Thymus (tissue), 11 donors: ENCODE data around the gene TLE3. TPM values are rescaled to one million over a fixed set of nuclear protein-coding genes. Genes with fewer than 3 reads are reported as not detected.
"Not testable (repeated sequence)": the region's sequence is repeated elsewhere in the genome, so short reads cannot be mapped to it uniquely, and the experiment has no call there.

ENCODE experiments used
- DNase-seq, 9 donors: peaks; one replicate each; pipeline ENCODE4 v3.0.0-alpha.2; 2013; ENCODE audit warnings: low spot score in 9 of 9, low read depth in 6 of 9, missing footprints in 1 of 9
- H3K27ac ChIP-seq, 2 donors: one replicate each; pipeline ENCODE4 v1.5.1; 2013; ENCODE audit warnings: control low read depth in 1 of 2, low read depth in 1 of 2, low read length in 1 of 2, mild to moderate bottlenecking in 1 of 2, moderate library complexity in 1 of 2
- H3K27me3 ChIP-seq, 2 donors: one replicate each; pipeline ENCODE4 v1.5.1; 2013; ENCODE audit warnings: low read length in 1 of 2; ENCODE audit not compliant: control insufficient read depth in 2 of 2, insufficient read depth in 1 of 2
- H3K36me3 ChIP-seq, 2 donors: one replicate each; pipeline ENCODE4 v1.5.1; 2013; ENCODE audit warnings: low read length in 1 of 2, mild to moderate bottlenecking in 1 of 2, moderate library complexity in 1 of 2; ENCODE audit not compliant: control insufficient read depth in 2 of 2, insufficient read depth in 2 of 2
- H3K4me1 ChIP-seq, 2 donors: one replicate each; pipeline ENCODE4 v1.5.1; 2013; ENCODE audit warnings: low read length in 2 of 2; ENCODE audit not compliant: control insufficient read depth in 2 of 2, insufficient read depth in 2 of 2
- H3K4me3 ChIP-seq, 2 donors: one replicate each; pipeline ENCODE4 v1.5.1; 2013; ENCODE audit warnings: low read length in 2 of 2, control low read depth in 1 of 2, mild to moderate bottlenecking in 1 of 2
- H3K9me3 ChIP-seq, 2 donors: one replicate each; pipeline ENCODE4 v1.5.1; 2013; ENCODE audit warnings: low read length in 1 of 2, mild to moderate bottlenecking in 1 of 2; ENCODE audit not compliant: control insufficient read depth in 2 of 2, insufficient read depth in 1 of 2
- WGBS: extraction: QIAGEN DNeasy Blood & Tissue Kit; methylation state at CpG from one replicate; pipeline ENCODE4 v1.1.7; 2013; 5-methylcytosine and 5-hydroxymethylcytosine counted together
- polyA plus RNA-seq: library from polyadenylated mRNA; stranded (reverse); fragments of 200-250 nt; gene quantifications from one replicate; pipeline ENCODE4 v1.2.3, GENCODE V29; 2013
- total RNA-seq: library from RNA; stranded (reverse); fragments of 120-200 nt; gene quantifications from one replicate; pipeline ENCODE4 v1.2.4, GENCODE V29; 2013
- donor health status: healthy.

TLE3 gene
- total and polyA plus RNA-seq, 2 donors: 23.4 to 32.7 TPM

GRCh38 chr15:70140543-70141375 lies 43.0 kb upstream of the TLE3 start:
- peaks cover 0 to 2% of the 10 kb centered on the region in 2 donors for H3K27me3 ChIP-seq
- 66% methylated on average over 12 of the region's 12 CpGs for WGBS
- peak overlapping the region in 1 of 2 donors; percentile 74 for H3K27ac ChIP-seq
- no peaks in the 10 kb centered on the region for H3K36me3 ChIP-seq
- no peaks in the 10 kb centered on the region for H3K9me3 ChIP-seq
- peak in 5 of 9 donors; percentile 26 to 70 (median 38) for DNase-seq
- no peak overlapping the region for H3K4me3 ChIP-seq
- peaks cover 0 to 55% of the 10 kb centered on the region in 2 donors for H3K4me1 ChIP-seq

DNA sequence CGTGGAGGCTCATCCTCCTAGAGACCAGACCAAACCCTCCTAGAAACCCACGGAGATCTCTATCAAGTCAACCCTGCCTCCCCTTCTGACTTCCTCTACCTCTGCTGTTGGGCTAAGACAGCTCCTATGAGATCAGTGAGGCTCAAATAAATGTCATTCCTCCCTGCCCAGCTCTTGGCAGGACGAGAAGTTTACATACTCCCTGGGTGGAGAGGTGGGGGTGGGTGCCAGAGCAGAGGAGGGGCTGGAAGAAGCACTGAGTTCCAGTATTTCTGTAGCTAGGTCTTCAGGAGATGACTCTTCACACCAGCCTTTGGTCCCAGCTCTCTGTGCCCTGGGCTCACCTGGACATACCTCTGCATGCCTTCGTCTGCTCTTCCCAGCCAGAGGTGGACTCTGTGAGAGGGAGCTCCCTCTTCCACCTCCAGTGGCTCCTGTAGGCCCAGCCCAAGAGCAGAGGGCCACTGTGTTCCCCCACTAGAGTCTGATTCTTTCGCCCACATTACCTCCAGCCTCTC lies 42.4 kb upstream of the TLE3 start:
- Histone ChIP-seq H3K4me3 (no peak overlapping the region), H3K27ac (peak overlapping the region in 1 of 2 donors; percentile 74), H3K27me3 (peaks cover 0 to 2% of the 10 kb centered on the region in 2 donors), H3K9me3 (no peaks in the 10 kb centered on the region), H3K36me3 (no peaks in the 10 kb centered on the region), H3K4me1 (peaks cover 0 to 55% of the 10 kb centered on the region in 2 donors)
- peak in 1 of 9 donors; percentile 27 for DNase-seq
- WGBS: 66% methylated on average over 5 of the region's 5 CpGs

- Histone ChIP-seq H3K27ac (no peak overlapping the region), H3K36me3 (no peaks in the 10 kb centered on the region), H3K9me3 (no peaks in the 10 kb centered on the region), H3K4me3 (no peak overlapping the region), H3K4me1 (peaks cover 0 to 37% of the 10 kb centered on the region in 2 donors), H3K27me3 (peaks cover 0 to 2% of the 10 kb centered on the region in 2 donors)
- DNase-seq: no peak
- 95% methylated on average over 4 of the region's 4 CpGs for WGBS
Observed at GRCh38 chr15:70137967-70138366, 40.2 kb upstream of the TLE3 start.

DNA sequence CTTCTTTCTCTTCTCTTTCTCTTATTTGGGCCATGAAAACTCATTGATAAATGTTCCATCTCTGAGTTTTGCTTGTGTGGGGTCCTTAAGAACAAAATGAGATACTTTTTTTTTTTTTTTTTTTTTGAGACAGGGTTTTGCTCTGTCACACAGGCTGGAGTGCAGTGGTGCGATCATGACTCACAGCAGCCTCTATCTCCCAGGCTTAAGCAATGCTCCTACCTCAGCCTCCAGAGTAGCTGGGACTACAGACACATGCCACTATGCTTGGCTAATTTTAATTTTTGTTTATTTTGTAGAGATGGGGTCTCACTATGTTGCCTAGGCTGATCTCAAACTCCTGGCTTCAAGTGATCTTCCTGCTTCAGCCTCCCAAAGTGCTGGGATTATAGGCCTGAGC lies 39.3 kb upstream of the TLE3 start:
- H3K4me3 ChIP-seq, H3K9me3 ChIP-seq, H3K36me3 ChIP-seq, DNase-seq, H3K27ac ChIP-seq, H3K27me3 ChIP-seq: not testable (repeated sequence)
- H3K4me1 ChIP-seq: peaks cover 0 to 28% of the 10 kb centered on the region in 2 donors
- WGBS: 100% methylated on average over 1 of the region's 1 CpG

GRCh38 chr15:70133781-70134421 lies 36.2 kb upstream of the TLE3 start:
- 99% methylated on average over 7 of the region's 7 CpGs for WGBS
- no peaks in the 10 kb centered on the region for H3K9me3 ChIP-seq
- DNase-seq: no peak
- no peaks in the 10 kb centered on the region for H3K36me3 ChIP-seq
- H3K27me3 ChIP-seq: no peaks in the 10 kb centered on the region
- peaks cover 0 to 2% of the 10 kb centered on the region in 2 donors for H3K4me1 ChIP-seq
- H3K4me3 ChIP-seq: no peak overlapping the region
- no peak overlapping the region for H3K27ac ChIP-seq

GRCh38 chr15:70133296-70133695 lies 35.6 kb upstream of the TLE3 start:
- 95% methylated on average over 6 of the region's 6 CpGs for WGBS
- Histone ChIP-seq H3K27me3 (no peaks in the 10 kb centered on the region), H3K36me3 (no peaks in the 10 kb centered on the region), H3K4me3 (no peak overlapping the region), H3K4me1 (peaks cover 0 to 2% of the 10 kb centered on the region in 2 donors), H3K27ac (no peak overlapping the region), H3K9me3 (no peaks in the 10 kb centered on the region)
- DNase-seq: no peak

DNA sequence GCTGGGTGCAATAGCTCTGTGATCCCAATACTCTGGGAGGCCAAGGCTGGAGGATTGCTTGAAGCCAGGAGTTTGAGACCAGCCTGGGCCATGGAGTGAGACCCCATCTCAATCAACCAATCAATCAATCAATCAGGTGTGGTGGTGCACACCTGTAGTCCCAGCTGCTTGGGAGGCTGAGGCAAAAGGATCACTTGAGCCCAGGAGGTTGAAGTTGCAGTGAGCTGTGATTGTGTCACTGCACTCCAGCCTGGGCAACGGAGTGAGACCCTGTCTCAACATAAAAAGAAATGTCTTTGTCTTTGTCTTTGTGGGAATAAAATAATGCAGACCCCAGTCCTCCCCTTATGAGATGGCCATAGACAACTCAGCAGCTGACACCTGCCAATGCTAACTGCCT lies 34.9 kb upstream of the TLE3 start:
- no peaks in the 10 kb centered on the region for H3K36me3 ChIP-seq
- peaks cover 0 to 2% of the 10 kb centered on the region in 2 donors for H3K4me1 ChIP-seq
- no peak overlapping the region for H3K4me3 ChIP-seq
- no peak overlapping the region for H3K27ac ChIP-seq
- H3K27me3 ChIP-seq: no peaks in the 10 kb centered on the region
- DNase-seq: no peak
- WGBS: 96% methylated on average over 1 of the region's 1 CpG
- no peaks in the 10 kb centered on the region for H3K9me3 ChIP-seq

GRCh38 chr15:70132139-70132538 lies 34.4 kb upstream of the TLE3 start:
- DNase-seq: no peak
- Histone ChIP-seq H3K27ac (no peak overlapping the region), H3K36me3 (no peaks in the 10 kb centered on the region), H3K9me3 (no peaks in the 10 kb centered on the region), H3K27me3 (no peaks in the 10 kb centered on the region), H3K4me3 (no peak overlapping the region), H3K4me1 (peaks cover 0 to 2% of the 10 kb centered on the region in 2 donors)
- 96% methylated on average over 4 of the region's 4 CpGs for WGBS
